GM12875 (cell line): Measurements from ENCODE around the gene NDRG4.

Experiments
- H3K4me3 ChIP-seq: one replicate; pipeline ENCODE4 v1.5.1; 2011; ENCODE audit warnings: low read depth, low read length, control low read depth
- CTCF ChIP-seq: IDR thresholded peaks from 2 replicates; pipeline ENCODE4 v1.5.1; 2011; ENCODE audit warnings: low read depth, mild to moderate bottlenecking, control low read depth, inconsistent platforms, low read length, moderate library complexity, borderline replicate concordance; ENCODE audit not compliant: insufficient read depth

Gene NDRG4

GRCh38 chr16:58518980-58519368 lies 19.0 kb downstream of the NDRG4 start:
- no peak overlapping the region for H3K4me3 ChIP-seq
- no peak for TF ChIP-seq CTCF

- no peak for TF ChIP-seq CTCF
- H3K4me3 ChIP-seq, result no peak overlapping the region
These were observed 19.8 kb downstream of the NDRG4 start for GRCh38 chr16:58519707-58520106.

GRCh38 chr16:58530179-58530578 lies 30.2 kb downstream of the NDRG4 start:
- no peak overlapping the region for H3K4me3 ChIP-seq
- TF ChIP-seq CTCF, result no peak

- no peak for TF ChIP-seq CTCF
- H3K4me3 ChIP-seq, result no peak overlapping the region
These were observed 32.5 kb downstream of the NDRG4 start for GRCh38 chr16:58532414-58532813.

- TF ChIP-seq CTCF, result no peak
- H3K4me3 ChIP-seq, result no peak overlapping the region
These were observed 34.0 kb downstream of the NDRG4 start for GRCh38 chr16:58533751-58534470.

- no peak overlapping the region for H3K4me3 ChIP-seq
- TF ChIP-seq CTCF, result no peak
These were observed 35.2 kb downstream of the NDRG4 start for GRCh38 chr16:58535100-58535499.

GRCh38 chr16:58536278-58536677 lies 36.3 kb downstream of the NDRG4 start:
- no peak overlapping the region for H3K4me3 ChIP-seq
- no peak for TF ChIP-seq CTCF
